Smooth muscle cell of the brain vasculature (primary cell): Measurements from ENCODE around the gene SDCCAG8.

Experiments used
- DNase-seq: peaks from one replicate; pipeline ENCODE4 v3.0.0-alpha.2; 2012; ENCODE audit warnings: low read depth, low spot score

The SDCCAG8 gene

GRCh38 chr1:243420016-243420945 is 164.4 kb downstream of the SDCCAG8 start:
- no peak for DNase-seq

- no peak for DNase-seq
These were observed 165.3 kb downstream of the SDCCAG8 start for GRCh38 chr1:243420946-243421685.

GRCh38 chr1:243421784-243422183 is 165.9 kb downstream of the SDCCAG8 start:
- peak; percentile 39 for DNase-seq

DNA sequence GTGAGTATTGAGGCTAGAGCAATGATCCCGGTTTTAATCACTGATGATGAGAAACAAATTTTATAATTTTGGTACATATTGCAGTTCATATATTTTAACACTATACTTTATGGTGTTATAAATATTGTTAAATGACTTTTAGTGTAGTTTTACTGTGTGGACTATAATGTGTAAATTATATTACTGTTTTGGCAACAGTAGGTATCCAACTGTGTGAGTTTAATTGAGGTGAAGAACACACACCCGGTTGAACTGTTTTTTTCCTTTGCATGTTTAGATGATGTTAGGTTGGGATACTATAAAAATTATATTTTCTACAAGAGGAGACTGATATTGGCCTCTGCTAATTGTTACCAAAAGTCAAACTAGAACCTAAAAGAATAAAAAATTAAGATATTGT is 166.5 kb downstream of the SDCCAG8 start:
- DNase-seq = no peak

- no peak for DNase-seq
These were observed 172.2 kb downstream of the SDCCAG8 start for GRCh38 chr1:243428084-243428483.

GRCh38 chr1:243428617-243429342 is 172.9 kb downstream of the SDCCAG8 start:
- no peak for DNase-seq

DNA sequence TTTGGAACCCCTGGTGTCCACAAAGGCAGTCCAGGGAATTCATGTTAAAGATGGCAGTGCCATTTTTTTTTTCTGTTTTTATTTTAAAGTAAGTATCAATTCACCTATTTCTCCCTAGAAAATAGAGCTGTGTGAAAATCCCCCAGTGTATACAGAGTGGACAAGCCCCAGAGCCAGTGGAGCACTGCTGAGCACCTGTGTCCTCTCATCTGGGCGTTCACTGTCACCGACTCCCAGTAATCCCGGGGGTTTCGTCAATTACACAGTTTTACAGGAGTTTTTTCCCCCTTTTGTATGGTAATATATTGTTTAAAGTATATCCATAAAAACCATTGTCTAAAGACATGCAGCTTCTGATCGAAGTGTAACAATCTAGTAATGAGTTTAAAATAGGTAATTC is 175.8 kb downstream of the SDCCAG8 start:
- no peak for DNase-seq

DNA sequence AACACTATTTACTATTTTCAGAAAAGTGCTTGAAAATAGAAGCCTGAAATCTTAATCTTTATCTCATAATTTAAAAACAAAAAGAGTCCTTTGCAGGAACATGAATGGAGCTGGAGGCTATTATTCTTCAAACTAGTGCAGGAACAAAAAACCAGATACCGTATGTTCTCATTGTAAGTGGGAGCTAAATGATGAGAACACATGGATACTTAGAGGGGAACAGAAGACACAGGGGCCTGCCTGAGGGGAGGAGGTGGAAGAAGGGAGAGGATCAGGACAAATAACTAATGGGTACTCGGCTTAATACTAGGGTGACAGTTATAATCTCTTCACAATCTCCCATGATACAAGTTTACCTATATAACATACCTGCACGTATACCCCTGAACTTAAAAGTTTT is 176.3 kb downstream of the SDCCAG8 start:
- no peak for DNase-seq

GRCh38 chr1:243433737-243434370 is 178.0 kb downstream of the SDCCAG8 start:
- DNase-seq = no peak

- no peak for DNase-seq
These were observed 178.8 kb downstream of the SDCCAG8 start for GRCh38 chr1:243434594-243434993.

DNA sequence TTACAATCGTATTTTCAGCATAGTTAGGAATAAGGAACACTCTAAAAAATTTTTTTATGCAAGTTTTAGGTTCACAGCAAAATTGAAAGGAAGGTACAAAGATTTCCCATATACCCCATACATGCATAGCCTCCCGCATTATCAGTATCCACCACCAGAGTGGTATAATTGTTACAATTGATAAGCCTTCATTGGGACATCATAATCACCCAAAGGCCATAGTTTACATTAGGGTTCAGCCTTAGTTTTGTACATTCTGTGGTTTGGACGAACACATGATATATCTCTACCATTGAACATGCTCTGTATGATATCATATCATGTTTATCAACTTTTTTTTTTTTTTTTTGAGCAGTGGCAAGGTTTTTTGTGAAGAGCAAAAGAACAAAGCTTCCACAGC is 180.0 kb downstream of the SDCCAG8 start:
- no peak for DNase-seq

- no peak for DNase-seq
These were observed 182.3 kb downstream of the SDCCAG8 start for GRCh38 chr1:243438146-243438545.

- DNase-seq = no peak
These were observed 183.0 kb downstream of the SDCCAG8 start for GRCh38 chr1:243438815-243439214.

GRCh38 chr1:243440406-243440805 is 184.6 kb downstream of the SDCCAG8 start:
- DNase-seq = no peak

DNA sequence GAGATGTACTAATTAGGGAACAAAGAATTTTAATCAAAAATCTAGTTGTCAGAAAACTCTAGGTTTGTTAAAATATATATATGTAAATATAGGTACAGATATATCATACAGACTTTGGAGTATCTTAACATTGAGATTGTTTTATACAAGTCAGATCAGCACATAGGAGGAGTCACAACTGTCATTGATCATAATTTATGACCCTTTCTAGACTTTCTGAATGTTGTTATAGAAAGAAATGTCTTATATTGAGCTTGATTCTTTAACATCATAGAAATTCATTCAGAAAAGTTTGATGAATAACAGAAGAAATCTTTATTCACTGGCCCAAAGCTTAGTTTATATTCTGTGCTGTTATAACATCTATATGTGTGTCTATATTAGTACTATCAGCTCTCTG is 185.8 kb downstream of the SDCCAG8 start:
- no peak for DNase-seq

- no peak for DNase-seq
These were observed 187.7 kb downstream of the SDCCAG8 start for GRCh38 chr1:243443557-243443956.

DNA sequence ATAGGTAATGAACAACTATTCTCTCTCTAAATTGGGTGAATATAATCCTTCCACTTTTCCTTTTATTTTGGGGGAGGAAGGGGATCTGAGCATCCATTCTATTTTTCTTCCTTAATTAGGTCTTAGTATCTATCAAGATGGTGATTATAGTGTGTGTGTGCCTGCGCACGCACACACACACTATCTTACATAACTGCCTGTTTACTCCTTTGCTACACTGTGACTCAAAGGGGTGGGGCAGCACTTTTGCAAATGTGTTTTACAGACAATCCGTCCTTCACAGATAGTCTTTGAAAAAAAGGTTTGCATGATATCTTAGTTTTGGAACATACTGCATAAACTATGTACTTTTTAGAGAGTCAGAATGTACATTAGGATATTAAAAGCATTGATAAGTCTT is 191.5 kb downstream of the SDCCAG8 start:
- DNase-seq = no peak

DNA sequence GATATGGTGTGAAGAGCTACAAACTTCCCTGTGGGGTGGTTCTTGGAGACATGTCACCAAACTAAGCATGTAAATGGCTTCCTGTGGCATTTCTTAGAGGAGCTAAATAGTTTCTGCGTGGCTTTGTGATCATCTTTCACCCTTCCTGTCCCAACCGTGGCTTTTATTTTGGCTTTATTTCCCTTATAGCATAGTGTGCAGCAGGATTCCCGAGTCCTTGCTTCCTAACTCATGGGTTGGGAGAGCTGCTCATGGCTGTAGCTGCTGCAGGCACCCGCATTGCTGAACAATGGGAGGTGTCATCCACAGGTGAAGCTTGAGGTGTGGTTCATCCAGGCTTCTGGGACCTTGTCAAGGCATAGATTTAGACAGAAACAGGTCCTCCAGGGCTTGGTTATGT is 192.0 kb downstream of the SDCCAG8 start:
- DNase-seq = no peak

GRCh38 chr1:243449373-243449772 is 193.5 kb downstream of the SDCCAG8 start:
- no peak for DNase-seq

- no peak for DNase-seq
These were observed 196.3 kb downstream of the SDCCAG8 start for GRCh38 chr1:243452092-243452491.

- no peak for DNase-seq
These were observed 198.6 kb downstream of the SDCCAG8 start for GRCh38 chr1:243454328-243454997.
